ENCODE measurements around the gene ANKRD6.

The ANKRD6 gene

DNA sequence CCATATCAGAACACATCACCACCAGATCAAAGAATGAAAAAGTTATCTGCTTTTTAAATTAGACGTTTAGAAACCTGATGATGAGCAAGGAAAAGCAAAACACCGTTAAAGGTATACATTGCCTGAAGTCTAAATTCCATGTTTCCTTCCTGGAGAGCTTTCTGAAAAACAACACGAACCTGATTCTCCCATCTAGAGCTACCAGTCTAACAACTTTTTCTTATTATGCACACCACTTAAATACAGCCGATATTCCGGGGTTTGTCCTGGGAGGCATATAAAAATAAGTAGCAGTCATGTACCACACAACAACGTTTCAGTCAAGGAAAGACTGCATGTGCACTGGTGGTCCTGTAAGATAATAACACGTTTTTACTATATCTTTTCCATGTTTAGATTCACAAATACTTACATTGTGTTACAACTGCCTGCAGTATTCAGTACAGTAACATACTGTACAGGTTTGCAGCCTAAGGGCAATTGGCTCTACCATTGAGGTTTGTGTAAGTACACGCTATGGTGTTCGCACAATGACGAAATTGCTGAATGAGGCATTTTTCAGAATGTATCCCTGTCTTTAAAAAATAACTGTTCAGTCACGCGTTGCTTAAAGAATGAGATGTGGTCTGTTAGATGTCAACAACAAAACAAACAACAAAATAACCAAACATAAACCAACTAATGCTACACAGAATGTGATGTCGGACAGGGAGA lies 224.7 kb downstream of the ANKRD6 start:
- no peak for DNase-seq (ENCODE audit: low read depth)

DNA sequence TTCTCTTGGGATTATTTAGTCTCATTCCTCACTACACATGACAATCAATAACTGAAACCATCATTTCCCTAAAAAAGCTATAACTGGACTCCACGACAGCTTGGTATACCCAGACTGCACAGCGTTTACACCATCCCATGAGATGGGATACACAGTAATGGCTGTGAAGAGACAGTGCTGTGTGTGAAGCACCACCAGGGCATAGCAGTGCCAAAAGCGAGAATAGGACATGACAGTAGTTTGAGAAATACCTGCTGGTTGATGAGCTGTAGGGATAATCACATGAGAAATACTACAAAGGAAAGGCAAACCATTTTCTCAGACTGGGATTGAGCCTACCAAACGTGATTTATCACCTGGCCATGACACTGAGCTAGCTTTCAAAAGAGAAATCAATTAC lies 228.0 kb downstream of the ANKRD6 start:
- no peak for DNase-seq (ENCODE audit: low read depth)

DNA sequence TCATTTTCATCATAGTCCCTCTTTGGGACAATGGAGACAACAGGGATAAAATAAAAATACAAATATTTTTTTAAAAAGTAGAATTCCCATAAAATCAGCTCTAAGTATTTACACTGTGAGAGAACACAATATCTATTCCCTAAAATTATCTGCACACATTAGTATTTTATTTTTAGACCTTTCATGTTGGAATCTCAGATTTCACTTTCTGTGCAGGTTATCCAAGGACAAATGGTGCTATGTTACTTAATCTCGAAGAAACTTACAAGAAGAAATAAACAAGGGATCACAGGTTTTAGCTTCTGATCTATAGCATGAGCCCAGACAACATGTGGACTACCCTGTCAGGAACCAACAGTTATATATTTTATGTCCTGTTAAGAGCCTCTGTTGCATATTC lies 228.6 kb downstream of the ANKRD6 start:
- no peak for DNase-seq (ENCODE audit: low read depth)

DNA sequence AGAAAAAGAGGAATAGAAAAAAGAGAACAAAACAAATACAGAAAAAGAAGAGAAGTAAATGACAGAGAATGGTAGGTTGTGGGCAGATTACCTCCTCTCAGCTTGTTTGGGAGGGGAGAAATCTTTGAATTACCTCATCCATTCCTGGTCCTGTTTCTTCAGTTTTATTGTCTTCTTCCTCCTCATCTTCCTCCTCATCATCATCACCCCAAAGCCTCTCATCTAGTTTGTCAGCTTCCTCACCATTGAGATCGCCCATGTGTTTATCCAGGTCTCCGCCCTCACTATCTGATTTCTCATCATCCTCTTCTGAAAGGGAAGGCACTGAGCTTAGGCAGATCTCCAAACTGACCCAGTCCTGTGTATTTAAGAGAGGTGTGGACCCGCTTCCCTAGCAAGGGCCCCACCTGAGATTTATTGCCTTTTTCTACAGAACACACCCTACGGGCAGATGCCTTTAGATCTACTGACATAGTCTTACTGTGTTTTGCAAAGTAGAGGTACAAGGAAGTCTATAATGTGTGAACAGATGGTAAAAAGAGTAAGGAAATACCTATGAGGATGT lies 229.8 kb downstream of the ANKRD6 start:
- no peak for DNase-seq (ENCODE audit: low read depth)

DNA sequence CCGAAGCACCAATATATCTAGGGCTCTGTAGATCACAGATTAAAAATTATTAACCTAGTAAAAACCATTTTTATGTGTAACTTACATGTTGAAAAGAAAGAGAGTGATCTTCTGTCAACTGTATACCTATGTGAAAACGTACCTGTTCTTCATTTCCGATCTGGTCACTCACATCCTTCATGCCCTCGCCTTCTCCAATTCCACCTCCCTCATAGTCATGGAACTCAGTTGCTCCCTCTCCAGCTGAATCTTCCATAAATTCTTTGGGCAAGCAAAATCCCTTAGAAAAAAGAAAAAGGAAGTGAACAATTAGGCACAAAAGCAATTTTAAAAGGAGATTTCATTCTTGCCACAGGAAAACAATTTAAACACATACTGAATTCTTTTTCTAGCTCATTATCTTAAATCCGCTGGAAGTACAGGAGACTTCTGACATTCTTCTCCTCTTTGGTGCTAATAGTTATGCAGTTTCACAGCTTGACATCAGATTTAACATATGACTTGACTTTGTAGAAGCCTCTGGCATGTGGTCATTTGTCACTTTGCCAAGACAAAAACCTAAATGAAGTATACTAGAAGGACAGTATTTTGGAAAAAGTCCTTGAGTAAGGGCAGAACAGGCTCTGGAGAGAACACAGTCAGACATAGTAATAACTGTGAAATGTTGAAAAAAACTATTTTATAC lies 235.1 kb downstream of the ANKRD6 start:
- DNase-seq (ENCODE audit: low read depth), result no peak

DNA sequence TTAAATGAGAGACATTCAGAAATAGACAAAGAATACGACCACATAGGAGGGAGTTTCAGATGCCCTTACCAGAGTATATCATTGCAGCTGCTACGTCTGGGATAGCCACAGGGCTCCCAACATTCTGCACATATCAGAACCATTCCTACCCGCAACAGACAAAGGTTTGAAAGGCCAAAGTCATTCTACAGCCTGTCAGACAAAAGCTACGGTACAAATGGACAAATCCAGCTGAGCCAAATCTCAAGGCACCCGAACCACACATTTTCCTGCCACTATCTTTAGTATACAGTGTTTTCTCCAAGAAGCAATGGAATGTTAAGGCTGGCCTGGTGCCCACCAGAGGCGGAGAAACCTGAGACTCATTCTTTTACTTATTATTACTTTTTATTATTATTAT lies 236.1 kb downstream of the ANKRD6 start:
- no peak for DNase-seq (ENCODE audit: low read depth)

DNA sequence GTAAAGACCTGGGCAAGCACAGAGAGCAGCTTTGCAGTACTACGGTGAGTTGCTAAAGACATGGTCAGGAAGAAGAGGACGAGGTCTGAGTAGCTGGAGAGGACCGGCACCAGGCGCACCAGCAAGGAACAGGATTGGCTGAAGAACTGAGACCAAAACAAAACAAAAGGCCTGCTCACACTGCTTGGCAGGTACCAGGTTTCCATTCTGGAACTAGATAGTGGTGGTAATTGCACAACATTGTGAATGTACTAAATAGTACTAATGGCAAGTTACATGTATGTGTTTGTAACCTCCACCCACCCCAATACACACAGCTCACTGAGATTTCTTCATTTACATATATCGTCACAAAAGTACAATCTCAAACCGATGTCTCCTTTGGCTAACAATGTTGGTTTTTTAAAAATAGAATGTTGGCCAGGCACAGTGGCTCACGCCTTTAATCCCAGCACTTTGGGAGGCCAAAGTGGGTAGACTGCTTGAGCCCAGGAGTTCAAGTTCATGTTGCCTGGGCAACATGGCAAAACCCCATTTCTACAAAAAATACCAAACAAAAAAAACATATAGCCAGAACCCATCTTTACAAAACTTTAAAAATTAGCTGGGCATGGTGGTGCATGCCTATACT lies 238.1 kb downstream of the ANKRD6 start:
- DNase-seq (ENCODE audit: low read depth), result no peak

DNA sequence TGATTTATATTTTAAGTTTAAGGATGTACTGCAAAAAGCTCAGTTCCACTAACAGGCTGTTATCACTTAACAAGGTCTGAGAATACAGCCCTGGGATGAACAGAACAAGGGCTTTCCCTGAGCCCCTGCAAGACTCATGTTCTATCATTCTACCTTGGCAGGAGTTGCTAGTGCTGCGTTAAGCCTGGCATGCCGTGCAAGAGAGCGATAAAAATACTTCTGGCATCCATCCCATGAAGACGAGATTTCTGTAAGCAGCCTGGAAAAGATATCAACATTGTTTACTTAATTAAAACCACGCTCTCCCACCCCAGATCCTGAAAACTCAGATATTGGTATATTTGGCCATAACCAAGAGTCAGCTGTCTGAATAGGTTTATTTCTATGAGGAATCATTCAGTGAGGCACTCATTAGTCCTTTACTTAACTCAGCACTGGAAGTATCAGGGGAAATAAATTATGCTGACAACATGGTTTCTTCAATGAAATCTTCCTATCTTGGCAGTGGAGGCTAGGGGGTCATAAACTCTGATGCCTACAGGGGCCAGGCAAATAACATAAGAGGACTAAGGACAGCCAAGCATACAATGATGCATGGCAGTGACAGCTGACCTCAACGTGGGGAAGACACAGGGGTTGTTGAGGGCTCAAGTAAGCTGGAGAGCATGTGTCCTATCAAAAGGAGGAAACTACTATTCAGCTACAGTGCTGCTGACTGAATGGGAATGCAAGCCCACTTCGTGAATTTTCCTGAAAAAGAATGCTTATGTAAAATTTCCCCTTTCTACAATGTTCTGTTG lies 243.2 kb downstream of the ANKRD6 start:
- DNase-seq (ENCODE audit: low read depth), result no peak

DNA sequence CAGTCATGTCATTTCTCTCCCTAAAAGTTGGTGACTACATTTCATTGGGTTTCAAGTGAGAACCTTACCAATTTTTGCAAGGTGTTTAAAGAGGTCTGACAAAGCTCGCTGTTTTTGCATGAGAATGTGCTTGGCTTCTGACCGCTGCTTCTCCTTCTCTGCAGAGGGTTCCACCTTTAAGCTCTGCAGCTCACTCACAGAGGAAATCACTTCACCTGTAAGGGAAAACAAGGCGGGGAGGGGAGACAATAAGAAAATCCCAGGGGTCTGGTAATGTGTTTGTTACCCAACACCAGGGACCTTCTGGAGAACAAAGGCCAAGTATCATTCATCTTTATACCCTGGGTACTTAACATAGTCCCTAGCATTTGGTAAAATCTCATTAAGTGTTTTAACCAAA lies 245.6 kb downstream of the ANKRD6 start:
- no peak for DNase-seq (ENCODE audit: low read depth)

DNA sequence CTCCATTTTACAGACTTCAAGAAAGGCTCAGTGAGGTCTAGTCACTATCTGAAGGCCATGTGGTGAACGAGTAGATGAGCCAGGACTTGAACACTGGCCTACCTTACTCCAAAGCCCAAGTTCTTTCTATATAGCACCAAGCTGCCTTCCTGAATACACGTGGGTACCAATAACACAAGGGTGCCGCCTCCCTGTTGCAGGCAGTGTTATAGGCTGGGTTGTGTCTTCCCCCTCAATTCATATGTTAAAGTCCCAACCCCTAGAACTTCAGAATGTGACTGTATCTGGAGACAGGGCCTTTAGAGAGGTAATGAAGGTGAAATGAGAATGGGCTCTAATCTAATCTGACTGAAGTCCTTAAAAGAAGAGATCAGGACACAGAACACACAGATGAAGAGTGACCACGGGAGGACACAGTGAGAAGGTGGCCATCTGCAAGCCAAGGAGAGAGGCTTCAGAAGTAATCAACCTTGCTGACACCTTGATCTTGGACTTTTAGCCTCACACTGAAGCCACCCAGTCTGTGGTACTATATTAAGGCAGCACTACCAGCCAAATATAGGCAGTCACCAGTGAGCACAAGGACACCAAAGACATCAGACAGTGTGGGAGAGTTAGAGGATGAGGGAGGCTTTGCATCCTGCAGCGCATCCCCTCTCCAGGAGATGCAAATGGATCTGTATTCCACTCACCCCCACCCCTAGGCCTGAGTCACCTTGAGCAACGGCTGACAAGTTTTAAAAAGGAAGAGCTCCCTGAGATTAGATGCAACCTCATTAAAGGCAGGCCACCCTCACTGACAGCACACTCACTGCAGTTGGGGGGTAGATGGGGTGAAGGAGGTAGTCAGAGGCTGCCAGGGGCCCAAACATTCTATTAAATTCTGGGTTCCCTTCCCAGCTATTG lies 246.5 kb downstream of the ANKRD6 start:
- DNase-seq (ENCODE audit: low read depth), result no peak

DNA sequence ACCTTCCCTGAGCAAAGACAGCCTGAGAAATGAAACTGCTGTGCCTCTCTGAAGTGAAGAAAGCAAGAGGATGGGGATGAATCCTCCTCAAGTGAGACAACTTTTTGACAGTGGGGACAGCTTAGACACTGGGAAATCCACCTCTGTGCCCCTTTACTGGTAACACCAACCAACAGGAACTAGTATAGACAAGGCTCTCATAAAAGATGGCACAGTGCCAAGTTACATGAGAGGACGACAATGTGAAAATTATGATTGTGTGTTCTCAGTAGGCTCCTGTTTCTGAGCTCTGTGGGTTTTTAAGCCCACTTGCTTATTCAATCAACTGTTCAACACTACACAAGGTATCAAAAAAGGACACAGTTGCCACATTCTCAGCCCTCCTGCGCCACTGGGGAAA lies 247.2 kb downstream of the ANKRD6 start:
- no peak for DNase-seq (ENCODE audit: low read depth)

DNA sequence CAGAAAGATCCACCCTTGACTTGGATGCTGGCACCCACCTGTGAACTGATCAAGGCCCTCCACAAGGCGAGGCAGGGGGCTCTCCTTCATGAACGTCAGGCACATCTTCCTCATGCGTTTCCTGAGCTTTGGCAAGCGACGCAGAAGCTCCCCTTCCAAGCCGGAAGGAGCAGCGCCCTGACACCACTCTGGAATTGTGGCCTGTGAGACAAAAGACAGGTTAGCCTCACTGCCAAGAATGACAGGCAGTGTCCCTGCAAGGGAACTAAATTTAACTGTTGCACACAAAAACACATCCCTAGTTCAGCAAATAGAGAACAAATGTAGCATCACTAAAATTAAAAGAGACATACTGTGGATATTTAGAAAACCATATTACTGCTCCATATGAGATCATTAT lies 247.6 kb downstream of the ANKRD6 start:
- no peak for DNase-seq (ENCODE audit: low read depth)

DNA sequence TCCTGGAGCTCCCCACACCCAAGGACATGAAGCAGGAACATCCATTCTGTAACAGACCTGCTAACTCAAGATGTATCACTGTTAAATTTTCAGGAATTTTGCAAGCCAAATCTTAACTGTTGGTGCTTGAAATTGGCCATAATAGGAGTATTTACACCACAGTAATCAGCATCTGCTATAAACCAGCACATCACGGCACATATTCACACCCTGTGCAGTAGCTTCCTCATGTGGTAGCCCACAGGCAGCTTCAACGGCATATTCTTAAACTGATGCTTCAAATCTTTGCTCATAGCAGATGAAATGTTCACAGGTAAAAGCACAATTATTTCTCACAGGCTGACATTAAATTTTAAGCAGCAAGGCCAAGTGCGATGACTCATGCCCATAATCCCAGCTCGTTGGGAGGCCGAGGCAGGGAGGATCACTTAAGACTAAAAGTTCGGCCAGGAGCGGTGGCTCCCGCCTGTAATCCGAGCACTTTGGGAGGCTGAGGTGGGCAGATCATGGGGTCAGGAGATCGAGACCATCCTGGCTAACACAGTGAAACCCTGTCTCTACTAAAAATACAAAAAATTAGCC lies 249.1 kb downstream of the ANKRD6 start:
- no peak for DNase-seq (ENCODE audit: low read depth)

DNA sequence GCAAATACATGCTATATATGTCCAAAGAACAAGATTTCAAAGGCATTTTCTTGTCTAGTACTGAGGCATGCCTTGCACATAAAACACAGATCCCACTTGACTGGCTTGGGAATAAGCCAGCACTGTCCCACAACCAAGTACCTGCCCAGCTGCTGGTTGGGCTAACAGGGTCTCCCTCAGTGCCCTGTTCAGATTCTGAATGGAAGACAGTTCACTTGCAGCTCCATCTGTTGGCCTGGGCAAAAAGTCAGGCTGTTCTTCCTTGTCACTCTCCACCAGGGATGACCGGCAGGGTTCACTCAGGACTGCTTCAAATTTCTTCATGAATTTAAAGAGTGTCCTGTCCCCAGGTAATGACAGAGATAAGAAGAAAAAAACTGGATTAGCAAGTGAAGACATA lies 250.0 kb downstream of the ANKRD6 start:
- no peak for DNase-seq (ENCODE audit: low read depth)

Data from activated T-helper 1 cell treated with Interleukin-2 at 50 U/mL for 16 hours (primary cell).